RWPE1 (cell line): ENCODE data around the gene PPM1N.

Source experiments
- CTCF ChIA-PET: fragments of 350-600 bp; sonication (Branson Sonifier 250); formaldehyde crosslinking; extraction: SDS; loops from one replicate; lab custom pipeline; 2021; lab: Yijun Ruan, JAX
- POLR2A ChIA-PET: fragments of 400-600 bp; formaldehyde crosslinking; extraction: SDS; loops from one replicate; lab custom pipeline; 2020; ENCODE audit warnings: antibody characterized with exemption; ENCODE audit not compliant: low non-redundant PET; lab: Yijun Ruan, JAX
- DNase-seq: peaks from one replicate; pipeline ENCODE4 v3.0.0; 2012; ENCODE audit warnings: low spot score
- H3K27ac ChIP-seq: fragments of 450-650 bp; 2 replicates; pipeline ENCODE4 v1.5.1; 2017
- CTCF ChIP-seq: fragments of 450-650 bp; conservative IDR thresholded peaks from 2 replicates; pipeline ENCODE4 v1.5.1; 2017; ENCODE audit warnings: low read depth, mild to moderate bottlenecking

Gene PPM1N

GRCh38 chr19:45499196-45500180, 1.2 kb downstream of the PPM1N start:
- TF ChIP-seq CTCF: no peak
- CTCF ChIA-PET: interaction anchor here (0.8 to 1.8 kb wide), 3 partner anchors 14 to 143 kb away, joined by 3 to 5 read pairs (median 3); no protein-coding TSS in a partner anchor
- peak overlapping the region; percentile 38 for H3K27ac ChIP-seq
- POLR2A ChIA-PET: interaction anchor here (0.6 kb wide), 1 partner anchor 52 kb away, joined by 3 read pairs; no protein-coding TSS in a partner anchor
- no peak for DNase-seq

- no peak for TF ChIP-seq CTCF
- CTCF ChIA-PET: interaction anchor here (0.9 kb wide), 1 partner anchor 141 kb away, joined by 6 read pairs; no protein-coding TSS in a partner anchor
- no peak for DNase-seq
- H3K27ac ChIP-seq: no peak overlapping the region
- POLR2A ChIA-PET: no interaction called here
Observed at GRCh38 chr19:45500918-45501729, 2.9 kb downstream of the PPM1N start.

GRCh38 chr19:45501730-45502014, 3.4 kb downstream of the PPM1N start:
- ChIA-PET POLR2A (no interaction called here), CTCF (interaction anchor here (0.9 kb wide), 1 partner anchor 141 kb away, joined by 6 read pairs; no protein-coding TSS in a partner anchor)
- no peak for DNase-seq
- H3K27ac ChIP-seq: no peak overlapping the region
- no peak for TF ChIP-seq CTCF

GRCh38 chr19:45502111-45502510, 3.9 kb downstream of the PPM1N start:
- ChIA-PET CTCF (no interaction called here), POLR2A (no interaction called here)
- no peak for TF ChIP-seq CTCF
- H3K27ac ChIP-seq: no peak overlapping the region
- DNase-seq: no peak

- CTCF ChIA-PET: interaction anchor here (0.6 to 0.7 kb wide), 2 partner anchors 25 to 65 kb away, joined by 3 read pairs; no protein-coding TSS in a partner anchor
- no peak overlapping the region for H3K27ac ChIP-seq
- POLR2A ChIA-PET: no interaction called here
- no peak for TF ChIP-seq CTCF
- no peak for DNase-seq
Observed at GRCh38 chr19:45503909-45504308, 5.7 kb downstream of the PPM1N start.
